ENCODE results near the gene PPAN.

The PPAN gene

GRCh38 chr19:10092648-10093294 is 13.4 kb upstream of the PPAN start:
- DNase-seq (ENCODE audit: low read depth in 2 of 2), result no peak

DNA sequence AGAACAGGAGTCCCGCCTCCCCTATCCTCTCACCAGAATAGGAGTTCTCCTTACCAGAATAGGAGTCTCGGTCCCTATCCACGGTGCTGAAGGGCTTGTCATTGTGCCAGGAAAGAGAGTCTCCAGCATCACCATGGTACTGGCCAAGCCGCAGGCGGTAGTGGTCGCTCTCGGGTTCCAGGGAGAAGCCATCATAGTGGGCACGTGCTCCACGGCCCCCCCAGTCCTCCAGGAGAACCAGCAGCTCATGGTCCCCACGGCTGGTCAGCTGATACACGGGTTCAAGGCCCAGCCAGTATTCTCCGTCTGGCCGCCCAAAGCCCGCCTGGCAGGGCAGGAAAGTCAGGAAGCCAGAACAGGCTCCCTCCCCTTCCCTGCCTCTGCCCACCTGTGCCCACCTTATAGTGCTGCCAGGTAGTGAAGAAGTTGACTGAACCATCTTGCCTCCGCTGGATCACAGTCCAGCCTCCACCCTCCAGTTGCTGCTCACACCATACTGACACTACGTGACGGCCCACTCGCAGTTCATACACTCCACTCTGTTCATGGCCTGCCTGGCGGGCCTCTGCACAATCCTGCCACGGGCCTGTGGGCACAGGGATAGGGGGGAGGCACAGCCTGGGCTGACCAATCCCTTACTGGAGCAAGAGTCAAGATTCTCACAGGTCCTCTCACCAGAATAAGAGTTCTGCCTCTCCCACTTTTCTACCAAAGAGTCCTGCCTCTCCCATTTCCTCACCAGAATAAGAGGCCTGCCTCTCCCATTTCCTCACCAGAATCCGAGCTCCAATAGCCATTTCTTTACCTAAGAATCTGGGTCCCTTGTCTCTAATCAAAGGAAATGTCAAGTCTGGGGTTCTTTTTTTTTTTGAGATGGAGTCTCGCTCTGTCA is 12.6 kb upstream of the PPAN start:
- no peak for DNase-seq (ENCODE audit: low read depth in 2 of 2)

GRCh38 chr19:10095622-10095947 is 10.6 kb upstream of the PPAN start:
- no peak for DNase-seq (ENCODE audit: low read depth in 2 of 2)

GRCh38 chr19:10095948-10096614 is 10.1 kb upstream of the PPAN start:
- peak; percentile 68 to 89 for DNase-seq (ENCODE audit: low read depth in 2 of 2)

DNA sequence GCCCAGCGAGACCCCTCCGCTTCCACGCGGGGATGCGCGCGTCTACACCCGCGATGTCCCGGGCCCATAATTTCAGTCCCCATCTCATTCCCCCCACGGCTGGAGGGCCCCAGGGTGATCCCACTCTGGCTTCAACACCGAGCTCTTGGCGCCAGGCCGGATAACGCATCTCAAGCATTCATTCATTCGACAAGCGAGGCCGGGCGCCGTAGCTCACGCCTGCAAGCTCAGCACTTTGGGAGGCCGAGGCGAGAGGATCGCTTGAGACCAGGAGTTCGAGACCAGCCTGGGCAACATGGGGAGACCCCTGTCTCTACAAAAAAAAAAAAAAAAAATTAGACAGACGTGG is 9.6 kb upstream of the PPAN start:
- DNase-seq (ENCODE audit: low read depth in 2 of 2), result no peak

- no peak for DNase-seq (ENCODE audit: low read depth in 2 of 2)
Measured at GRCh38 chr19:10100163-10100785, 5.9 kb upstream of the PPAN start.

DNA sequence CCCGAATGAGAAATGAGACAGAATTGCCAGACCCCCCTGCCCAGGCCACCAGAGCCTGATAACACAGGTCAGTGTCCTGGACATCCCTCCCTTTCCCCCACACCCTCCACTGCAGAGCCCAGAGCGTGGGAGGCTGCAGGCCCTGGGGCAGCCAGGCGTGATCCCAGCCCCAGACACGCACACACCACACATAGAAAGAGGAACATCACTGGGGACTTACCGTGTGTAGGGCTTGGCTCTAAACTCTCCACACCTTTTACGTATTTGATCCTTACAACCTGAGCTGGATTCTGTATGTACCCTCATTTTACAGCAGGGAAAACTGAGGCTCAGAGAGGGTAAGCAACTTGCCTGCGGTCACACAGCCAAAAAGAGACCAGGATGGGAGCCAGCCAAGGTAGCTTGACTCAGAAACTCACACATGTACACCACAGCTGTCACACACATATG is 3.4 kb upstream of the PPAN start:
- DNase-seq (ENCODE audit: low read depth in 2 of 2), result no peak

DNA sequence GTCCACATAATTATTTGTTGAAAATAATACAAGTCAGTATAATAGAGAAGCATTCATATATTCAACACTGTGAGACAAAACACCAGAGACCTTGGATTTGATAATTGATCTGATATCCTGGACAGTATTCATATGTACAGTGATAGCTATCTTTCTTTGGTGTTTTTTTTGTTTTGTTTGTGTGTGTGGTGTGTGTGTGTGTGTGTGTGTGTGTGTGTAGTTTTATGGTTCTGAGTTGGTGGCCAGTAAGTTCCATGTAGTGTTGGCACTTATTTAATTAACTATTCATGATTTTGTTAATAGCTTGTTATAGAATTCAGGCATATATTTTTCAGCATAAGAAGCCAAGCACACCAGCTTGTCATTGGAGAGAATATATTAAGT is 2.0 kb upstream of the PPAN start:
- no peak for DNase-seq (ENCODE audit: low read depth in 2 of 2)

DNA sequence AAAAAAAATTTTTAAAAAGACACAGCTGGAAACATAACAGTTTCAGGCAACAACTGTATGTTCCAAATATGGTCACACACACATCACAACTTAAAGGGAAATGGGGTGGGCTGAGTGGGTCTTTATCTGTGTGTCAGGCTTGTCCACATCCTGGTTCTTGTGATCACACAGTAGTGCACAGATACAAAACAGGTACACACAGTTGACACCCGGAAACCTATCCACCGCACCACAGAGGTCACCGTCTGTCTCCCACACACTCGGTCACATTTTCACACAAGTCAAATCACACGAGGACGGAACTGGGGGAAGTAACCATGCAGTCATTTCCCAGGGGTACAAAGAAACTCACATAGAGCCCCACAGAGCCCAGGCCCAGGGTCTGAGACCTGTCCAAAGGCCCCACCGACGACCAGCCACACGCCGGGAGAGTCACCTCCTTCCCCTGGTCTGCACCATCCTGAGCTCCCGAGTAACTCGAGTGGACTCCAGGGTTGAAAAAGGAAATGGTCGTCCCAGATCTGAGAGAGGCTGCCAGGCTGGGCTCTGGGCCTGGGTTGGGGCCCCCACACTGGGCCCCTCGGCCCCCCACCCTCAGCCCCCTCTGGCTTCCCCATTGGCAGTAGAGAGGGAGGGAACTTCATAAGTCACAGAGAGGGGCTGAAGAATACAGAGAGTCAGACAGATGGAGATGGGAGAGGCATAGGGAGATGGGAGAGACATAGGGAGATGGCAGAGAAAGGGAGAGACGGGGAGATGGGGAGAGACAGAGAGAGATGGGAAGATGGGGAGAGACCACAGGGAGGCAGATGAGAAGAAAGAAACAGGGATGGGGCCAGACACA is 1.3 kb upstream of the PPAN start:
- DNase-seq (ENCODE audit: low read depth in 2 of 2), result peak; percentile 75 to 82

DNA sequence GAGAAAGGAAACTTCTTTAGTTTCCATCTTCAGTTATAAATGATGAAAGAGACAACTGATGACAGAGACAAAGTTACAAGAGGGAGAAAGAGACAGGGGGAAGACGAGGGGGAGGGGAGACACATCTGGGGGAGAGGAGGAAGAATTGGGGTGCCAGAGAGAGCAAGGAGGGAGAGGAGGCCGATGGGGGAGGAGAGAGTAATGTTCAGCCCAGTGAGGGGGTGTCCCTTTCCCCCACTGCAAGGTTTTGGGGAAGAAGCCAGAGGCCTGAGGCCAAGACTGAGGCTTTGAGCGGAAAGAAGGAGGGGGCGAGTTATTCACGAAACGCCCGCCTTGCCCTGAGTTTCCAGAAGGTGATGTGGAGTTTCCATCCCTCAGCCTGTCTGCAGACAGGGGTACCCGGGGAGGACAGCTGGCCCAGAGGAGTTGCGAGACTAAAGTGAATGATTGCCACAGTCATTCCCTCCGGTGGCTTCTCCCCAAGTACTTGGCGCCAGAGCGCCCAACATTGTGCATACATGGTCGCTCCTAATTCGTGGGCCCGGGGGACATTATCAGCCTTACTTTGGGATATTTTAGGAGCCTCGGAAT is 558 bp upstream of the PPAN start:
- peak; percentile 80 to 88 for DNase-seq (ENCODE audit: low read depth in 2 of 2)

GRCh38 chr19:10107254-10107653 is 1.1 kb downstream of the PPAN start:
- DNase-seq (ENCODE audit: low read depth in 2 of 2), result no peak

GRCh38 chr19:10107817-10108367 is 1.7 kb downstream of the PPAN start:
- DNase-seq (ENCODE audit: low read depth in 2 of 2), result no peak

DNA sequence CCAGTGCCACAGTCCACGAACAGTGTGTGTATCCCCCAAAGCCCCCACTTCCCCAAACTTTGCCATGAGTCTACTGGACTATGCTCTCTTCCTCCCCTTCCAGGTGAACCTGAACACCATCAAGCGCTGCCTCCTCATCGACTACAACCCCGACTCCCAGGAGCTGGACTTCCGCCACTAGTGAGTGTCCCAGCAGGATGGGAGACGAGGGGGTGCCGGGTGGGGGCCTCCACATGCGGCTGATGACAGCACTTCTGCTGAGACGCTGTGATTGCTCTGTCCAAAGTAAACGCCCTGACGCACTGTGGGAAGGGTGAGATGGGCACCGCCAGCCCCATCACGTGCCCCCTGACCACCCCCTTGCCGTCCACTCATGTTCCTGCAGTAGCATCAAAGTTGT is 3.4 kb downstream of the PPAN start:
- no peak for DNase-seq (ENCODE audit: low read depth in 2 of 2)

DNA sequence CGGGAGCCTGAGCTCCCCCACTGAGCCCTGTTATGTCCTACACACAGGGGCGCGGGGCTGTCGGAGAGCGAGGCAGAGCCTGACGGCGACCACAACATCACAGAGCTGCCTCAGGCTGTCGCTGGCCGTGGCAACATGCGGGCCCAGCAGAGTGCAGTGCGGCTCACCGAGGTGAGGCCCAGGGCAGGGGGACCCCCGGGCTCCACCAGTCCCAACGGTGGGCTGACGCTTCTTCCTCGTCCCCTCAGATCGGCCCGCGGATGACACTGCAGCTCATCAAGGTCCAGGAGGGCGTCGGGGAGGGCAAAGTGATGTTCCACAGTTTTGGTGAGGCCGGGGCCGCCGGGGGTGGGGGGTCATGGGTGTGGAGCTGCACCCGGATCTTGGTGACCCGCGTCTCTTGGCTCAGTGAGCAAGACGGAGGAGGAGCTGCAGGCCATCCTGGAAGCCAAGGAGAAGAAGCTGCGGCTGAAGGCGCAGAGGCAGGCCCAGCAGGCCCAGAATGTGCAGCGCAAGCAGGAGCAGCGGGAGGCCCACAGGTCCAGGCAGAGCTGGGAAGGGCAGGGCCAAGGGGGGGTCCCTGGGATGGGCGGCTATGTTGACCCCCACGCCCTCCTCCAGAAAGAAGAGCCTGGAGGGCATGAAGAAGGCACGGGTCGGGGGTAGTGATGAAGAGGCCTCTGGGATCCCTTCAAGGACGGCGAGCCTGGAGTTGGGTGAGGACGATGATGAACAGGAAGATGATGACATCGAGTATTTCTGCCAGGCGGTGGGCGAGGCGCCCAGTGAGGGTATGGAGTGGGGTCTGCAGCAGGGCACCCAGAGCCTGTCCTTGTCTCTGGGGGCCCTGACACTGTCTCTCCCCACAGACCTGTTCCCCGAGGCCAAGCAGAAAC is 4.2 kb downstream of the PPAN start:
- no peak for DNase-seq (ENCODE audit: low read depth in 2 of 2)

- DNase-seq (ENCODE audit: low read depth in 2 of 2), result no peak
Measured at GRCh38 chr19:10110972-10111317, 4.8 kb downstream of the PPAN start.

DNA sequence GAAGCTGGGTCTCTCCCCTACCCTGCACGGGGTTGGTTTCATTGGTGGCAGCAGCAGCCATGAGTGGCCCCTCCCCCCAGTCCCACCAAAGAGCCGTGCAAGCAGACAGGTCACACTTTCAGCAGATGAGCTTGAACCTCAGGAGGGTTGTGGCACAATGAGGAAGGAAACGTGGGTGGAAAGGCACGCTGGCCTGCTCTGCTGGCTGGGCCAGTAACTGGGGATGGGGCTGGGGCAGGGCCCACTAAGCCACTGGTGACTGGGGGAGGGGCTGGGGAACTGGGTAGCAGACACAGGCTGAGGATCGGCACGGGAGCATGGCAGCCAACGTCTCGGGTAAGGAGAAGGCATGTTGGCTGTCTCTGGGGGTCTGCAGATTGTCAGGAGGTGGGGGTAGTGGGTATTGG is 5.2 kb downstream of the PPAN start, which contains the start of gene P2RY11:
Gene P2RY11, plus strand, starts transcription at position 289 of the 407 bp plus-strand sequence. Its CDS starts 29 bp downstream, at position 318.
- peak in 1 of 2 donors; percentile 54 for DNase-seq (ENCODE audit: low read depth in 2 of 2)

DNA sequence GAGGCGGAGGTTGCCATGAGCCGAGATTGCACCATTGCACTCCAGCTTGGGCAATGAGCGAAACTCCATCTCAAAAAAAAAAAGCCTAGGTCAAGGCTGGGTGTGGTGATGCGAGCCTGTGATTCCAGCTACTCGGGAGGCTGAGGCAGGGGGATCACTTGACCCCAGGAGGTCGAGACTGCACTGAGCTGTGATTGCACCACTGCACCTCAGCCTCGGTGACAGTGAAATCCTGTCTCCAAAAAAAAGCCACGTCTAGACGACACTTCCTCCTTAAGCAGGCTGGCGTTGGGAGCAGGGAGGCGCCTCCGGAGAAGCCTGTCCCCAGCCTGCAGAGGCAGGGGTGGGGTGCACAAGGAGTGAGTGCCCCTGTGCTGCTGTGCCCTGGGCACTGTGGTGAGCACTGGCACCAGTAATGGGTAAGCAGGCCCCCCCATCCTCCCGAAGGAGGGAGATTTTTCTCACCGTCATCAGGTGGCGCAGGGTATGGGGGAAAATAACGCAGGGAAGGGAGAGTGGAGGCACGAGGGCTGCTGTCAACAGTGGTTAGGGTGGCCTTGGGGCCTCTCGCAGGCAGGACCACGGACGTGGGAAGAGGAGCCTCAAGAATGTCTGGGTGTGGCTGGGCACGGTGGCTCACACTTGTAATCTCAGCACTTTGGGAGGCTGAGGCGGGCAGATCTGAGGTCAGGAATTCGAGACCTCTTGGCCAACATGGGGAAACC is 6.0 kb downstream of the PPAN start:
- peak in 1 of 2 donors; percentile 61 for DNase-seq (ENCODE audit: low read depth in 2 of 2)

DNA sequence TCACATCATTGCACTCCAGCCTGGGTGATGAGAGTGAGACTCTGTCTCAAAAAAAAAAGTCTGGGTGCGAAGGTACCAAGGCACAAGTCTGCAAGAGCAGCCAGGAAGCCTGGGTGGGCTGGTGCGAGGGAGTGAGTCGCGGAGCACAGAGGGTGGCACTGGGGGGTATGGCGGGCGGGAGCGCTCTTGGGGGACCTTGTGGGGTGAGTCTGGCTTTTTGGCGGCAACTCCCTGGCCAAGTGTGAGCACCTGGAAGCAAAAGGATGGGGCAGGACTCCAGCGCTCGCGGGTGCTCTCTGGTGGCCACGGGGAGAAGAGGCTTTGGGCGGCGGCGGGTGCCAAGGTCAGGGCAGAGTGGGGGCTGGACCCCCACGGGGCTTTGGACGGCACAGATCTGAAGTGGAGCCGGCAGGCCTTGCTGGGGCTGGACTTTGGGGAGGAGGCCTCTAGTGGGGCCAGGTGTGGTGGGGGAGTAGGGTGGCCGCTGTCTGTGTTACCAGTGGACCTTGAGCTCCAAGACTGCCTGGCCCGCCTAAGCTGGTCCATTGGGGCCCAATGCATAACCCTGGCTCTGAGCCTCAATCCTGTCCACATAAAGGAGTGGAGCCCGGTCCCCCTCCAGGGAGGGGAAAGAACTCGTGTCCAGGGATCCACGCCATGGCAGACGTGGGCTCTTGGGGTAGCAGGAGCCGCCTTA is 6.9 kb downstream of the PPAN start:
- peak in 1 of 2 donors; percentile 63 for DNase-seq (ENCODE audit: low read depth in 2 of 2)

All from stimulated activated CD8-positive, alpha-beta memory T cell treated with anti-CD3 and anti-CD28 coated beads, Interleukin-7, amount 100 ng/mL, for 4 hours (primary cell).